Astrocyte (in vitro differentiated cells and primary cell): ENCODE results near the gene CREM. TPM values are rescaled to one million over a fixed set of nuclear protein-coding genes. Genes with fewer than 3 reads are reported as not detected.

Source experiments
- DNase-seq: peaks from one replicate; pipeline ENCODE4 v3.0.0-alpha.2; 2010; ENCODE audit warnings: low read depth
- FAIRE-seq: peaks from 2 replicates; lab custom pipeline; 2011; peaks lifted over from hg19 to GRCh38; lab: Jason Lieb, UNC
- H2AFZ ChIP-seq: 2 replicates; pipeline ENCODE4 v1.6.0; 2012; ENCODE audit warnings: low read depth, low read length, inconsistent platforms
- H3K27ac ChIP-seq: 2 replicates; pipeline ENCODE4 v1.5.1; 2011; ENCODE audit warnings: low read depth, low read length, inconsistent platforms
- H3K27me3 ChIP-seq: 2 replicates; pipeline ENCODE4 v1.6.0; 2011; ENCODE audit warnings: low read length, inconsistent platforms; ENCODE audit not compliant: insufficient read depth
- H3K36me3 ChIP-seq: 2 replicates; pipeline ENCODE4 v1.5.1; 2011; ENCODE audit warnings: low read length, inconsistent platforms; ENCODE audit not compliant: insufficient read depth
- H3K4me1 ChIP-seq: 2 replicates; pipeline ENCODE4 v1.5.1; 2011; ENCODE audit warnings: low read length, inconsistent platforms; ENCODE audit not compliant: insufficient read depth
- H3K4me2 ChIP-seq: 2 replicates; pipeline ENCODE4 v1.6.0; 2012; ENCODE audit warnings: low read length, inconsistent platforms
- H3K4me3 ChIP-seq: 2 replicates; pipeline ENCODE4 v1.5.1; 2011; ENCODE audit warnings: low read depth, mild to moderate bottlenecking, low read length, inconsistent platforms; ENCODE audit not compliant: insufficient read depth
- H3K79me2 ChIP-seq: 2 replicates; pipeline ENCODE4 v1.6.0; 2012; ENCODE audit warnings: mild to moderate bottlenecking, low read length, inconsistent platforms; ENCODE audit not compliant: insufficient read depth
- H3K9ac ChIP-seq: 2 replicates; pipeline ENCODE4 v1.6.0; 2012; ENCODE audit warnings: mild to moderate bottlenecking, low read length, inconsistent platforms
- H3K9me3 ChIP-seq: 2 replicates; pipeline ENCODE4 v1.5.1; 2012; ENCODE audit warnings: low read depth, mild to moderate bottlenecking, low read length, inconsistent platforms; ENCODE audit not compliant: insufficient read depth
- H4K20me1 ChIP-seq: 2 replicates; pipeline ENCODE4 v1.6.0; 2012; ENCODE audit warnings: low read length, inconsistent platforms; ENCODE audit not compliant: insufficient read depth
- H3K27ac Mint-ChIP-seq: one replicate; pipeline ENCODE4 v1.8.0; 2021; ENCODE audit warnings: mild to moderate bottlenecking, mixed read lengths; ENCODE audit not compliant: unreplicated experiment
- H3K27me3 Mint-ChIP-seq: one replicate; pipeline ENCODE4 v1.8.0; 2021; ENCODE audit warnings: low read depth, mixed read lengths; ENCODE audit not compliant: unreplicated experiment
- H3K36me3 Mint-ChIP-seq: one replicate; pipeline ENCODE4 v1.8.0; 2021; ENCODE audit warnings: low read depth, mixed read lengths; ENCODE audit not compliant: unreplicated experiment
- H3K4me1 Mint-ChIP-seq: one replicate; pipeline ENCODE4 v1.8.0; 2021; ENCODE audit warnings: low read depth, mixed read lengths; ENCODE audit not compliant: unreplicated experiment
- H3K4me3 Mint-ChIP-seq: one replicate; pipeline ENCODE4 v1.8.0; 2021; ENCODE audit warnings: mild to moderate bottlenecking, moderate library complexity, mixed read lengths; ENCODE audit not compliant: unreplicated experiment
- H3K9me3 Mint-ChIP-seq: one replicate; pipeline ENCODE4 v1.8.0; 2021; ENCODE audit warnings: mild to moderate bottlenecking, mixed read lengths; ENCODE audit not compliant: unreplicated experiment
- EZH2 ChIP-seq: IDR thresholded peaks from 2 replicates; pipeline ENCODE4 v1.6.1; 2012; ENCODE audit warnings: mild to moderate bottlenecking, low read length, inconsistent platforms; ENCODE audit not compliant: insufficient read depth
- total RNA-seq: library from RNA; stranded (reverse); gene quantifications from 2 replicates; pipeline ENCODE4 v1.2.1, GENCODE V29; 2021
- TF ChIP-seq, protein P1 (sequence below): IDR thresholded peaks from 2 replicates; pipeline ENCODE4 v1.5.1; 2011; ENCODE audit warnings: low read depth, mild to moderate bottlenecking, inconsistent platforms, low read length, moderate library complexity; ENCODE audit not compliant: insufficient read depth

CREM gene
- total RNA-seq, 1 donor from 2014 or later, result 38.3 TPM

DNA sequence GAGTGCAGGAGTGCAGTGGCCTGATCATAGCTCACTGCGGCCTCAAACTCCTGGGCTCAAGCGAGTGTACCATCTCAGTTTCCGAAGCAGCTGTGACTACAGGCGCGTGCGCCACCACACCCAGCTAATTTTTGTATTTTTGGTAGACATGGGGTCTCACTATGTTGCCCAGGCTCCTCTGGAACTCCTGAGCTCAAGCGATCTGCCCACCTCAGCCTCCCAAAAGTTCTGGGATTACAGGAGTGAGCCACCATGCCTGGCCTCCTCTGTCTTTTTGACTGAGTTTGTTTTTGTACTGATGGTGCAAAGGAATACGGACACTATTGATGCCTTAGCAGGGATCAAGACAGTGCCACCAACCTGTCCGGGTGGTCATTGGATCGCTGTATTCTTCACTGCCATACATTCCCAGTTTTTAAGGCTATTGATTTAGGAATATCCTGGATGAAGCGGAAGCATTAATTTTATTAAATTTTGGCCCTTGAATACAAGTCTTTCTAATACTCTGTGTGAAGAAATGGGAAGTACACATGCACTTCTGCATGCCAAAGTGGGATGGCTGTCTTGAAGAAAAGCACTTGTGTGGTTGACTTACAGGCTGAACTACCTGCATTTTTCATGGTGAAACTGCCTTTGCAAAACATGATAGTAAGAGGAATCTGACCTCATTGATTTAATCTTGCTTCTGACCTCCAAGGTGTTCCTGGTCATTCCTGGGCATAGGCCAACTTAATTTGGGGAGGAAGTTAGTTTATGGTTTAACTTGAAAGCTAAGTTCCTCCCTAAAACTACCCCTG lies 34.5 kb upstream of the CREM start:
- Mint-ChIP-seq H3K9me3 (no peaks in the 10 kb centered on the region), H3K36me3 (no peaks in the 10 kb centered on the region), H3K4me3 (no peak overlapping the region), H3K27me3 (peaks cover 4% of the 10 kb centered on the region), H3K4me1 (peaks cover 2% of the 10 kb centered on the region), H3K27ac (no peak overlapping the region)
- Histone ChIP-seq H3K79me2 (peaks cover 32% of the 10 kb centered on the region), H3K27ac (no peak overlapping the region), H2AFZ (no peak overlapping the region), H3K4me2 (no peak overlapping the region), H3K9ac (no peak overlapping the region), H3K4me3 (no peak overlapping the region), H3K4me1 (peaks cover 9% of the 10 kb centered on the region), H4K20me1 (peaks cover 22% of the 10 kb centered on the region), H3K27me3 (no peaks in the 10 kb centered on the region), H3K9me3 (peaks cover 3% of the 10 kb centered on the region), H3K36me3 (no peaks in the 10 kb centered on the region)
- FAIRE-seq (no peak), DNase-seq (no peak)
- TF ChIP-seq, protein P1, sequence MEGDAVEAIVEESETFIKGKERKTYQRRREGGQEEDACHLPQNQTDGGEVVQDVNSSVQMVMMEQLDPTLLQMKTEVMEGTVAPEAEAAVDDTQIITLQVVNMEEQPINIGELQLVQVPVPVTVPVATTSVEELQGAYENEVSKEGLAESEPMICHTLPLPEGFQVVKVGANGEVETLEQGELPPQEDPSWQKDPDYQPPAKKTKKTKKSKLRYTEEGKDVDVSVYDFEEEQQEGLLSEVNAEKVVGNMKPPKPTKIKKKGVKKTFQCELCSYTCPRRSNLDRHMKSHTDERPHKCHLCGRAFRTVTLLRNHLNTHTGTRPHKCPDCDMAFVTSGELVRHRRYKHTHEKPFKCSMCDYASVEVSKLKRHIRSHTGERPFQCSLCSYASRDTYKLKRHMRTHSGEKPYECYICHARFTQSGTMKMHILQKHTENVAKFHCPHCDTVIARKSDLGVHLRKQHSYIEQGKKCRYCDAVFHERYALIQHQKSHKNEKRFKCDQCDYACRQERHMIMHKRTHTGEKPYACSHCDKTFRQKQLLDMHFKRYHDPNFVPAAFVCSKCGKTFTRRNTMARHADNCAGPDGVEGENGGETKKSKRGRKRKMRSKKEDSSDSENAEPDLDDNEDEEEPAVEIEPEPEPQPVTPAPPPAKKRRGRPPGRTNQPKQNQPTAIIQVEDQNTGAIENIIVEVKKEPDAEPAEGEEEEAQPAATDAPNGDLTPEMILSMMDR, result no peak
- TF ChIP-seq EZH2, result no peak

DNA sequence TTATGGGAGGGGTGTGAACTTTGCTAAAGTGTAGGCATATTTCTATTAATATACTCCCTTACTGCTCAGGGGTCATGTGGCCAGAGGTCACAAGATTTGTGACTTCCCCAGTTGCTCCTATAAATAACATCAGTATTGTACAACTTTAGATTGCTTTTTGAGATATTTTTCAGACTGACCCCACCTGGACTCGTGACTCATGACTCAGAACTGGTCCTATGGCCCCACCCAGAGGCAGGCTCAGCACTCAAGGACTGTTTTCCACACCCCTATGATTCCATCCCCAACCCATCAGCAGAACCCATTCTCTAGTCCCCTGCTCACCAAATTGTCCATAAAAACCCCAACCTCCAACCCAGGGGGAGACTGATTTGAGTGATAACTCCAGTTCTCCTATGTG lies 33.8 kb upstream of the CREM start:
- Histone ChIP-seq H3K36me3 (no peaks in the 10 kb centered on the region), H3K9me3 (peaks cover 3% of the 10 kb centered on the region), H3K4me3 (no peak overlapping the region), H3K27me3 (no peaks in the 10 kb centered on the region), H3K4me1 (peaks cover 9% of the 10 kb centered on the region), H3K4me2 (no peak overlapping the region), H3K79me2 (peaks cover 25% of the 10 kb centered on the region), H3K9ac (no peak overlapping the region), H2AFZ (no peak overlapping the region), H4K20me1 (peaks cover 15% of the 10 kb centered on the region), H3K27ac (no peak overlapping the region)
- H3K36me3 Mint-ChIP-seq, result no peaks in the 10 kb centered on the region
- peaks cover 5% of the 10 kb centered on the region for H3K27me3 Mint-ChIP-seq
- no peak for FAIRE-seq
- no peak for TF ChIP-seq EZH2
- TF ChIP-seq, protein P1, result no peak
- H3K4me1 Mint-ChIP-seq, result peaks cover 2% of the 10 kb centered on the region
- no peak overlapping the region for H3K4me3 Mint-ChIP-seq
- DNase-seq, result no peak
- H3K9me3 Mint-ChIP-seq, result no peaks in the 10 kb centered on the region
- H3K27ac Mint-ChIP-seq, result no peak overlapping the region

DNA sequence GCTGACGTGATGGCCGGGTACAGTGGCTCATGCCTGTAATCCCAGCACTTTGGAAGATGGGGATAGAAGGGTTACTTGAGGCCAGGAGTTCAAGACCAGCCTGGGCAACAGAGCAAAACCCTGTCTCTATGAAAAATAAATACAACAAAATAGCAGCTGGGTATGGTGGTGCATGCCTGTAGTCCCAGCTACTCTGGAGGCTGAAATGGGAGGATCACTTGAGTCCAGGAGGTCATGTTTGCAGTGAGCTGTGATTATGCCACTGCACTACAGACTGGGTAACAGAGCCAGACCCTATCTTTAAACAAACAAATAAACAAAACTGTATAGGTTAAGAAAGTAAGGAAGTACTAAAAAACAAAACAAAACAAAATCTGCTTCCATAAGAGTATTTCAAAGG lies 30.3 kb upstream of the CREM start:
- H3K27me3 Mint-ChIP-seq, result peaks cover 8% of the 10 kb centered on the region
- no peaks in the 10 kb centered on the region for H3K36me3 Mint-ChIP-seq
- DNase-seq, result no peak

More for the DNA sequence above, 30.3 kb upstream of the CREM start:
- no peak overlapping the region for H3K27ac Mint-ChIP-seq
- H3K9me3 Mint-ChIP-seq, result no peaks in the 10 kb centered on the region
- Histone ChIP-seq H3K9ac (no peak overlapping the region), H3K4me3 (no peak overlapping the region), H3K79me2 (no peaks in the 10 kb centered on the region), H3K27ac (no peak overlapping the region), H3K4me2 (no peak overlapping the region), H2AFZ (no peak overlapping the region), H3K36me3 (no peaks in the 10 kb centered on the region), H3K9me3 (peaks cover 3% of the 10 kb centered on the region), H3K27me3 (no peaks in the 10 kb centered on the region), H3K4me1 (no peaks in the 10 kb centered on the region), H4K20me1 (no peaks in the 10 kb centered on the region)
- H3K4me3 Mint-ChIP-seq, result no peak overlapping the region
- no peaks in the 10 kb centered on the region for H3K4me1 Mint-ChIP-seq
- FAIRE-seq, result no peak
- TF ChIP-seq, protein P1, result no peak
- no peak for TF ChIP-seq EZH2
